Panc1 (cell line): Measurements from ENCODE around the gene STOX2.

Experiments used
- CTCF ChIP-seq: fragments of 450-650 bp; IDR thresholded peaks from 2 replicates; pipeline ENCODE4 v1.5.1; 2017; ENCODE audit warnings: mild to moderate bottlenecking
- POLR2AphosphoS5 ChIP-seq: IDR thresholded peaks from 2 replicates; pipeline ENCODE4 v1.6.1; 2012; ENCODE audit warnings: mild to moderate bottlenecking, low read depth, low read length, moderate library complexity
- SIN3A ChIP-seq: IDR thresholded peaks from 2 replicates; pipeline ENCODE4 v1.6.1; 2012; ENCODE audit warnings: low read depth, mild to moderate bottlenecking, low read length, moderate library complexity, borderline replicate concordance; ENCODE audit not compliant: insufficient read depth

DNA sequence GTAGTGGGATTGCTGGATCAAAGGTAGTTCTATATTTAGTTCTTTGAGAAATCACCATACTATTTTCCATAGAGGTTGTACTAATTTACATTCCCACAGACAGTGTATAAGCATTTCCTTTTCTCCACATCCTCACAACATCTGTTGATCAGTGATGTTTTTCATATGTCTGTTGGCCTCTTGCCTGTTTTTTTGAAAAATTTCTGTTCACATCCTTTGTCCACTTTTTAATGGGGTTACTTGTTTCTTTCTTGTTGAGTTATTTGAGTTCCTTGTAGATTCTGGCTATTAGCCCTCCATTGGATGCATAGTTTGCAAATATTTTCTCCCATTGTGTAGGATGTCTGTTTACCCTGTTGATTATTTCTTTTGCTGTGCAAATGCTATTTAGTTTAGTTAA lies 72.6 kb downstream of the STOX2 start:
- TF ChIP-seq CTCF (no peak), SIN3A (no peak), POLR2AphosphoS5 (no peak)
